ENCODE data around the gene TTYH3.

TTYH3 gene

GRCh38 chr7:2610898-2611297, 20.9 kb upstream of the TTYH3 start:
- WGBS, 2 experiments (ENCODE audit: insufficient coverage in 2 of 2) = 83 to 89% methylated on average over 8 to 10 of the region's 14 CpGs
- H3K27ac ChIP-seq (ENCODE audit: low read depth, low read length, severe bottlenecking) = no peak overlapping the region
- H3K4me1 ChIP-seq (ENCODE audit: control insufficient read depth, insufficient read depth, low read length, poor library complexity, severe bottlenecking) = peaks cover 35% of the 10 kb centered on the region
- no peaks in the 10 kb centered on the region for H3K9me3 ChIP-seq (ENCODE audit: control insufficient read depth, low read length)
- H3K4me3 ChIP-seq (ENCODE audit: extremely low read depth, insufficient read depth, low read length, poor library complexity, severe bottlenecking) = no peak overlapping the region
- no peaks in the 10 kb centered on the region for H3K36me3 ChIP-seq (ENCODE audit: control insufficient read depth, insufficient read depth, low read length)

GRCh38 chr7:2611401-2611800, 20.4 kb upstream of the TTYH3 start:
- peaks cover 35% of the 10 kb centered on the region for H3K4me1 ChIP-seq (ENCODE audit: control insufficient read depth, insufficient read depth, low read length, poor library complexity, severe bottlenecking)
- H3K4me3 ChIP-seq (ENCODE audit: extremely low read depth, insufficient read depth, low read length, poor library complexity, severe bottlenecking) = no peak overlapping the region
- H3K36me3 ChIP-seq (ENCODE audit: control insufficient read depth, insufficient read depth, low read length) = no peaks in the 10 kb centered on the region
- no peaks in the 10 kb centered on the region for H3K9me3 ChIP-seq (ENCODE audit: control insufficient read depth, low read length)
- H3K27ac ChIP-seq (ENCODE audit: low read depth, low read length, severe bottlenecking) = no peak overlapping the region
- 91 to 96% methylated on average over 9 to 11 of the region's 11 CpGs for WGBS, 2 experiments (ENCODE audit: insufficient coverage in 2 of 2)

GRCh38 chr7:2611922-2612321, 19.9 kb upstream of the TTYH3 start:
- WGBS, 2 experiments (ENCODE audit: insufficient coverage in 2 of 2) = 87 to 92% methylated on average over 9 to 10 of the region's 10 CpGs
- Histone ChIP-seq H3K9me3 (ENCODE audit: control insufficient read depth, low read length) (no peaks in the 10 kb centered on the region), H3K4me1 (ENCODE audit: control insufficient read depth, insufficient read depth, low read length, poor library complexity, severe bottlenecking) (peaks cover 31% of the 10 kb centered on the region), H3K27ac (ENCODE audit: low read depth, low read length, severe bottlenecking) (no peak overlapping the region), H3K36me3 (ENCODE audit: control insufficient read depth, insufficient read depth, low read length) (no peaks in the 10 kb centered on the region), H3K4me3 (ENCODE audit: extremely low read depth, insufficient read depth, low read length, poor library complexity, severe bottlenecking) (no peak overlapping the region)

GRCh38 chr7:2612445-2613097, 19.2 kb upstream of the TTYH3 start:
- 82 to 86% methylated on average over 8 to 15 of the region's 15 CpGs for WGBS, 2 experiments (ENCODE audit: insufficient coverage in 2 of 2)
- H3K27ac ChIP-seq (ENCODE audit: low read depth, low read length, severe bottlenecking) = no peak overlapping the region

GRCh38 chr7:2613098-2613930, 18.5 kb upstream of the TTYH3 start:
- H3K9me3 ChIP-seq (ENCODE audit: control insufficient read depth, low read length) = no peaks in the 10 kb centered on the region
- WGBS, 2 experiments (ENCODE audit: insufficient coverage in 2 of 2) = 90 to 91% methylated on average over 18 of the region's 19 CpGs
- peaks cover 25% of the 10 kb centered on the region for H3K4me1 ChIP-seq (ENCODE audit: control insufficient read depth, insufficient read depth, low read length, poor library complexity, severe bottlenecking)
- no peak overlapping the region for H3K4me3 ChIP-seq (ENCODE audit: extremely low read depth, insufficient read depth, low read length, poor library complexity, severe bottlenecking)
- H3K36me3 ChIP-seq (ENCODE audit: control insufficient read depth, insufficient read depth, low read length) = no peaks in the 10 kb centered on the region
- no peak overlapping the region for H3K27ac ChIP-seq (ENCODE audit: low read depth, low read length, severe bottlenecking)

More at GRCh38 chr7:2612445-2613097, 19.2 kb upstream of the TTYH3 start:
- Histone ChIP-seq H3K9me3 (ENCODE audit: control insufficient read depth, low read length) (no peaks in the 10 kb centered on the region), H3K4me3 (ENCODE audit: extremely low read depth, insufficient read depth, low read length, poor library complexity, severe bottlenecking) (no peak overlapping the region), H3K36me3 (ENCODE audit: control insufficient read depth, insufficient read depth, low read length) (no peaks in the 10 kb centered on the region), H3K4me1 (ENCODE audit: control insufficient read depth, insufficient read depth, low read length, poor library complexity, severe bottlenecking) (peaks cover 31% of the 10 kb centered on the region)

GRCh38 chr7:2613931-2614600, 17.7 kb upstream of the TTYH3 start:
- no peaks in the 10 kb centered on the region for H3K9me3 ChIP-seq (ENCODE audit: control insufficient read depth, low read length)
- H3K27ac ChIP-seq (ENCODE audit: low read depth, low read length, severe bottlenecking) = no peak overlapping the region
- no peaks in the 10 kb centered on the region for H3K36me3 ChIP-seq (ENCODE audit: control insufficient read depth, insufficient read depth, low read length)

GRCh38 chr7:2614631-2615330, 17.0 kb upstream of the TTYH3 start:
- 94 to 97% methylated on average over 14 to 20 of the region's 22 CpGs for WGBS, 2 experiments (ENCODE audit: insufficient coverage in 2 of 2)
- Histone ChIP-seq H3K27ac (ENCODE audit: low read depth, low read length, severe bottlenecking) (no peak overlapping the region), H3K36me3 (ENCODE audit: control insufficient read depth, insufficient read depth, low read length) (no peaks in the 10 kb centered on the region), H3K4me1 (ENCODE audit: control insufficient read depth, insufficient read depth, low read length, poor library complexity, severe bottlenecking) (peaks cover 25% of the 10 kb centered on the region), H3K4me3 (ENCODE audit: extremely low read depth, insufficient read depth, low read length, poor library complexity, severe bottlenecking) (no peak overlapping the region), H3K9me3 (ENCODE audit: control insufficient read depth, low read length) (no peaks in the 10 kb centered on the region)

More at GRCh38 chr7:2613931-2614600, 17.7 kb upstream of the TTYH3 start:
- WGBS, 2 experiments (ENCODE audit: insufficient coverage in 2 of 2) = 90 to 92% methylated on average over 20 of the region's 22 CpGs
- H3K4me3 ChIP-seq (ENCODE audit: extremely low read depth, insufficient read depth, low read length, poor library complexity, severe bottlenecking) = no peak overlapping the region
- peaks cover 25% of the 10 kb centered on the region for H3K4me1 ChIP-seq (ENCODE audit: control insufficient read depth, insufficient read depth, low read length, poor library complexity, severe bottlenecking)

GRCh38 chr7:2616387-2617324, 15.1 kb upstream of the TTYH3 start:
- H3K9me3 ChIP-seq (ENCODE audit: control insufficient read depth, low read length) = no peaks in the 10 kb centered on the region
- H3K4me1 ChIP-seq (ENCODE audit: control insufficient read depth, insufficient read depth, low read length, poor library complexity, severe bottlenecking) = peaks cover 29% of the 10 kb centered on the region
- no peak overlapping the region for H3K4me3 ChIP-seq (ENCODE audit: extremely low read depth, insufficient read depth, low read length, poor library complexity, severe bottlenecking)
- 81 to 94% methylated on average over 22 to 28 of the region's 33 CpGs for WGBS, 2 experiments (ENCODE audit: insufficient coverage in 2 of 2)
- H3K36me3 ChIP-seq (ENCODE audit: control insufficient read depth, insufficient read depth, low read length) = no peaks in the 10 kb centered on the region
- H3K27ac ChIP-seq (ENCODE audit: low read depth, low read length, severe bottlenecking) = no peak overlapping the region

GRCh38 chr7:2617325-2617905, 14.4 kb upstream of the TTYH3 start:
- H3K36me3 ChIP-seq (ENCODE audit: control insufficient read depth, insufficient read depth, low read length) = no peaks in the 10 kb centered on the region
- no peaks in the 10 kb centered on the region for H3K9me3 ChIP-seq (ENCODE audit: control insufficient read depth, low read length)
- peak overlapping the region; percentile 36 for H3K27ac ChIP-seq (ENCODE audit: low read depth, low read length, severe bottlenecking)
- WGBS, 2 experiments (ENCODE audit: insufficient coverage in 2 of 2) = 74 to 82% methylated on average over 13 to 17 of the region's 22 CpGs
- H3K4me3 ChIP-seq (ENCODE audit: extremely low read depth, insufficient read depth, low read length, poor library complexity, severe bottlenecking) = no peak overlapping the region
- H3K4me1 ChIP-seq (ENCODE audit: control insufficient read depth, insufficient read depth, low read length, poor library complexity, severe bottlenecking) = peaks cover 31% of the 10 kb centered on the region

Data from mesodermal cell (in vitro differentiated cells).